HG03520 (cell line): ENCODE data around the gene CAB39.

Experiments used
- ATAC-seq: cut with Tn5 transposase; IDR thresholded peaks from one replicate; pipeline ENCODE4 v1.9.1; 2021; ENCODE audit warnings: mild to moderate bottlenecking, moderate library complexity; ENCODE audit not compliant: unreplicated experiment

Gene CAB39

DNA sequence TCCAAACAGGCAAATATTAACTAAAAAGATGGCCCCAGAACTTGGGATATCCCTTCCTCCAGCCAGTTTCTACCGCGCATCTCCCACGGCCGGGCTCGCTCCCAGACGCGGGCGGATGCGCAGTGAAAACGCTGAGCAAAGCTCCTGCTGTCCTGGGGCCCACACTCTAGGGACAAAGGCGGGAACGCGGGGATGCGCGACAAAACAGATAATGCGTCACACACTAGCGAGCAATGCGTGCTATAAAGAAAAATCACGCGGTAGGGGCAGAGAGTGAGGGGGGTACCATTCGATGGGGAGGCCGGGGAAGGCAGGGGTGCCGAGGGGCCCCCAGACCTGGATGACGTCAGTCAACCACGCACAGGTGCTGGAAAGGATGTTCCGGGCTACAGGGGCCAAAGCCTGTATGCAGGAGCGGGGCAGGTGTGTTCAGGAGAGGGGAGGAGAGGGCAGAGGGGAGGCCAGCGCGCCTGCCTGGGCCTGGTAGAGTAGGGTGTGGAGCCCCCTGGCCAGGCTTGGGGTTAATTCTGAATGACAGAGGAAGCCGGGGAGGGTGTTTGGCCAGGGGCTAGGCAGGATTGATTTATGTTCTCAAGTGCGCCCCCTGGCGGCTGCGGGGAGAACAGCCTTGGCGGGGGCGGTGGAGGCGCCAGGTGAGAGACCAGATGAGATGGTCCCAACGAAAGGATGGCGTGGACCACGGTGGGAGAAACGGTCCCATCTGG lies 137.2 kb downstream of the CAB39 start:
- ATAC-seq, result no peak

DNA sequence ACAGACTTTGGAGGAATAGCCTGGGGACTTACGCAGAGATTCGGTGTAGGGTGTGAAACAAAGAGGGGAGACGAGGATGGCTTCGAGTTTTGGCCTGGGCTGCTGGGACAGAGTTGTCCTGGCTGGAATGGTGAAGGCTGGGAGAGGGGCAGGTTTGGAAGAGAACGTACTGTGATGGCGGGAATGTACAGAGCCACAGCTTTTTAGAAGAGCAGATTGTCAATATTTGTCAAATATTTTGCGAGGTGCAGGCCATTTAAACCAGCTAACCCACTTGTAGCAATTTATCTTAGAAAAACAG lies 137.7 kb downstream of the CAB39 start:
- no peak for ATAC-seq

DNA sequence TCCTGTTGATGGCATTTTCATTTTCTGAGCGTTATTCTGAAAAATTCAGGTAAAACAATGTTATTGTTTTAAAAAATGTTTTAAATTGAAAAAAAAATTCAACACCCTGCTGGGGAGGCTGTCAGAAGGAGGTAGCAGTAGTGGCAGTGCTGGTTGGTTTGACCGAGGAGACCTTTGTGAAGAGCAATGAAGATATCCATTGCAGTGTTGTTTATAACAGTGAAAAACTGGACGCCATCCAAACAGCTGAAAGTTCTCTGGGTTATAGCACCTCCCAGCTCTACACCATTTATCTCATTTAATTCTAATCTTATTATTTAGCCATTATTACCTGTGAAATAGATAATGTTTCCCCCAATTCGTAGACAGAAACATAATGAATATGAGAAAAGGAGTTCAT lies 139.5 kb downstream of the CAB39 start:
- ATAC-seq, result no peak

DNA sequence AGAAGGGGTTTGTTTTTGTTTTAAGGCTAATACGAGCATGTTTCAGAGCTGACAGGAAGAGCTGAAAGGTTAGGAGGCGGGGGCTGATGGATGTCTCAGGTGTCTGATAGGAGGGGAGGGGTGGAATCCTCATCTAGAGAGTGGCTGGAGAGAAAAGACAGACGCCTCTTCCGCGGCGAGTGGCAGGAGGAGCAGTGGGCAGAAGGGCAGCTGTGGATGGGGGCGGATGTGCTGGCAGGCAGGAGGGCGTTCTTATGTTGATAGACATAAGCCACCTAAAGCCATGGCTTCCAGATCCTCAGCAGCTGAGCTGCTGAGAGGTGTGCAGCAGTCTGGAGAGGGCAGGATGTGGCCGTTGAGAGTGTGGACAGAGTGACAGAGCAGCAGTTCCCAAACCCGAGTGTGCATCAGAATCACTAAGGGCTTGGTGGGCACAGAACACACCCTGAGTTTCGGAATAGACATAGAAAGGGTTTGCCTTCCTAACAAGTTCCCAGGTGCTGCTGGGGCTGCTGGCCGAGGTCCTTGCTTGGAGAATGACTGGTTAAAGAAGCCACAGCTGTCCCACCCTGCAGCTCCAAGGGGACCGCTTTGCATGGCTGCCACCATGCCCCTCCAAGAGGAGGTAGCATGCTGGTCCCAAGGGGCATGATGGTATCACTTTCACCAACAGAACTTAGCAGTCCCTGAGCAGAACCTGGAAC lies 149.1 kb downstream of the CAB39 start:
- ATAC-seq, result no peak

DNA sequence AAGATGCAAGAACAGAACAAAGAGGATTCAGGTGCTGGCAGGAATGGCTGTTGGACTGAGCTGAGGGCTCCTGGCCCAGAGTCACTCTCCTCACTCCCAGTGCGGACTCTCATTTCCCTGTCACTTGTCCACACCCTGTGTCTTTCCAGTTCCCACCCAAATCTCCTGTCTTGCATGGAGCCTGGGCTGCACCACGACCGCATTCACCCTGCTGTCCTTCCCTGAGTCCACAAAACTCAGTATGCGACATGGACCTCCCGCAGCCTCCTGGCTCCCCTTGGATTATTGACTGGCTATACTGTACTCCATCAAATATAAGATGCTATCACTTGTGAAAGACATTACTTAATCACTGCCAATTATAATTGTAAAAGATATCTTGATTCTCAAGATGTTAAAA lies 149.7 kb downstream of the CAB39 start:
- no peak for ATAC-seq

DNA sequence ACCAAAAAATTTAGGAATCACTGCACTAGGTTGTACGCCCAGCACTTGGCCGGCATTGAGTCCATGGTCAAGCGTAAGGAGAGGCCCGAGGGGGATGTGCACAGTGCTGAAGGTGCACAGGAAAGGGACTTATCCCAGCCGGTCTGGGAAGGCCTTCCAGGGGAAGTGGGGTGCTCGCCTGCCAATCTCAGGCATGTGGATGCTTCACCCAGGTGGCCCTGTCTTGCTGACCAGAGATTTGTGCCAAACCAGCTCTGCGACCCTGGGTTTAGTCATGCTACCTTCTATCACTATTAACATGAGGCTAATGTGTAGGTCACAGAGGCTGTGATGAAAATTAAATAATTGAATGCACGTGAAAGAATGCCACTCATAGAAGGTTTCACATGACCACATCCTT lies 150.4 kb downstream of the CAB39 start:
- ATAC-seq, result no peak

DNA sequence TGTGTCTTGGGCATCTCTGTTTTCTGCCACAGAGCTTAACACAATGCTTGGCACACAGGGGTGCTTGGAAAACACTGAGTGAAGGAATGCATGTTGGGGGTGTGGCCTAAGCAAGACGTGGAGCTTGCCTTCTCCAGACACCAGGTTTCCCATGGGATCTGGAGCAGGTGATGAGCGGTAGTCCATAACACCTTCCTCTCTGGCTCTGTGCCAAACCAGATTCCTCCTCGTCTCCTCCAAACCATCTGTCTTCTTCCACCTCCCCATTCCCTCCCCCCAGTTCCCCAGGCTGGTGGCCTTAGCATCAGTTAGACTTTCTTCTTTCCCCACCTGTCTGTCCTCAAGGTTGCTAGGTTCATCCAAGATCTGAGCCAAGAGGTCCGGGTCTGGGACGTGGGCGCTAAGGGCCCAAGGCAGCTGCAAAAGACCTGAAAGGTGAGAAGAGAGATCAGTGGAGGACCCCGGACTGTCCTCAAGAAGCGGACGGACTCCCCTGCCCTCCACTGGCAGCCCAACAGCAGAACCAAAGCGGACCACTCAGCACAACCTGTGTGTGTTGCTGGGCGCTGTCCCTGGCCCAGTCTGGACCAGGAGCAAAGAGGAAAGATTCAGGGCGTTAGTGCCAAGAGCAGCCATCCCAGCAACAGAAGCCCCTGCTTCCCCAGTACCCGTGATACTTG lies 150.9 kb downstream of the CAB39 start:
- no peak for ATAC-seq

DNA sequence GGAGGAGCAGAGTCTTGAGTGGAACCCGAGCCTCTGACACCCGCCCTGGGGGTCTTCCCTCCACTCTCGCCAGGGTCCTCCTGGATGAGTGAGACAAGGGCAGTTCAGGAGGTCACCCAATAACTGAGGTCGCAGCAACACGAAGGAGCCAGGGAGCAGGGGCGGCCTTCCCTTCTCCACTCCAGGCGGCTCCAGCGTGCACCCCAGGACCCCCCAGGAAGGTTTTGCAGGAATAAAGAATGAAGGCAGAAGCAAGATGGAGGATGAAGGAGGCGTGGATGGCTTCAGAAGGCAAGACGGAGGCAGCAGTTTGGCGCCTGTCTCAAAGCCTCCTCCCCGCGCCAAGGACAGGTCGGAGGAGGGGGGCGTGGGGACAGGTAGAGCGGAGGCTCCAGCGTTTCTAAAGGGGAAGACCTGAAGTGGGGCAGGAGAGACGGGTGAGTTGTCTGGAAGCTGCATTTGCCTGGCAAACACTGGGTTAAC lies 151.5 kb downstream of the CAB39 start:
- ATAC-seq, result no peak

DNA sequence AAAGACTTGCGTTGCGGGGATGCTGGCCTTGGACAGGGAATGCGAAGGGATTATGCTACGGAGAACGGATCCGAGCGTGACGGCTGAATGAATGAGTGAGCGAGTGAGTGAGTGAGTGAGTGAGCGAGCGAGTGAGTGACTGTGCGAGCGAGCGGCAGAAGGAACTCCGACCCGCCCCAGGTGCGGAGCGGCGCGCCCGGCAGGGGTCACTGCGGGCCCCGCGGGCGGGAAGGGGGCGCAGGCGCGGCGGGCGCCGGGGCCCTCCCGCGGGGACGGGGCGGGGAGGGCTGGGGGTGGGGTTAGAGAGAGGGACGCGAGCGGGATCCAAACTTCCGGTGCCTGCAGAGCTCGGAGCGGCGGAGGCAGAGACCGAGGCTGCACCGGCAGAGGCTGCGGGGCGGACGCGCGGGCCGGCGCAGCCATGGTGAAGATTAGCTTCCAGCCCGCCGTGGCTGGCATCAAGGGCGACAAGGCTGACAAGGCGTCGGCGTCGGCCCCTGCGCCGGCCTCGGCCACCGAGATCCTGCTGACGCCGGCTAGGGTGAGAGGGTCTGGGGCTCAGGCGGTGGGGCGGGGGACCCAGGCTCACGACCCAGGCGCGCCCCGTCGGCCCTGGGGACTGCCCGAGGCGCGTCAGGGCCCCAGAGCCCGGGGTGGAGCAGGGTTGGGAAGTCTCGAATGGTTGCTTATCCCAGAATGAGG lies 152.1 kb downstream of the CAB39 start, which contains the start of gene ITM2C:
TSS of gene ITM2C (plus strand) at position 338 of the 702 bp plus-strand sequence. CDS start at position 422, 84 bp downstream.
- peak; percentile 64 for ATAC-seq

DNA sequence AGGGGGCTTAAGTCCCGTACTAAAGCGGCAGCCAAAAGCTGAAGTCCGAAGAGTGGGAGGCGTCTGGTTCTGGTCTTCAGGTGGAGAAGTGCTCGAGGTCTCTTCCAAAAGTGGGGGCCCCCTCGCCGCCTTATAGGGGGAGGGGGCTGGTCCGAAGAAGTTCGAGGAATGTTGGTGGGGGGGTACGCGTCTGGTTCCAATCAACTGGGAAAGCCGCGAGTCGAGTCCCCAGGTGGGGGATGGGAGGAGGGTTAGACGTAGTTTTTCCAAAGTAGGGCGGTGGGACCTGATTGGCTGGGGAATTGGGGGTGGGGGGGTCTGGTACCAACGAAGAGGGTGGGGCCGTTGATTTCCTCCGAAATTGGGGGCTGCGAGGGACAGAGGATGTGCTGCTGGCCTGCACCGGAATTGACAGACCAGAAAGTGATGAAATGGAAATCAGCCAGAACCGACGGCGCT lies 152.7 kb downstream of the CAB39 start:
- no peak for ATAC-seq

DNA sequence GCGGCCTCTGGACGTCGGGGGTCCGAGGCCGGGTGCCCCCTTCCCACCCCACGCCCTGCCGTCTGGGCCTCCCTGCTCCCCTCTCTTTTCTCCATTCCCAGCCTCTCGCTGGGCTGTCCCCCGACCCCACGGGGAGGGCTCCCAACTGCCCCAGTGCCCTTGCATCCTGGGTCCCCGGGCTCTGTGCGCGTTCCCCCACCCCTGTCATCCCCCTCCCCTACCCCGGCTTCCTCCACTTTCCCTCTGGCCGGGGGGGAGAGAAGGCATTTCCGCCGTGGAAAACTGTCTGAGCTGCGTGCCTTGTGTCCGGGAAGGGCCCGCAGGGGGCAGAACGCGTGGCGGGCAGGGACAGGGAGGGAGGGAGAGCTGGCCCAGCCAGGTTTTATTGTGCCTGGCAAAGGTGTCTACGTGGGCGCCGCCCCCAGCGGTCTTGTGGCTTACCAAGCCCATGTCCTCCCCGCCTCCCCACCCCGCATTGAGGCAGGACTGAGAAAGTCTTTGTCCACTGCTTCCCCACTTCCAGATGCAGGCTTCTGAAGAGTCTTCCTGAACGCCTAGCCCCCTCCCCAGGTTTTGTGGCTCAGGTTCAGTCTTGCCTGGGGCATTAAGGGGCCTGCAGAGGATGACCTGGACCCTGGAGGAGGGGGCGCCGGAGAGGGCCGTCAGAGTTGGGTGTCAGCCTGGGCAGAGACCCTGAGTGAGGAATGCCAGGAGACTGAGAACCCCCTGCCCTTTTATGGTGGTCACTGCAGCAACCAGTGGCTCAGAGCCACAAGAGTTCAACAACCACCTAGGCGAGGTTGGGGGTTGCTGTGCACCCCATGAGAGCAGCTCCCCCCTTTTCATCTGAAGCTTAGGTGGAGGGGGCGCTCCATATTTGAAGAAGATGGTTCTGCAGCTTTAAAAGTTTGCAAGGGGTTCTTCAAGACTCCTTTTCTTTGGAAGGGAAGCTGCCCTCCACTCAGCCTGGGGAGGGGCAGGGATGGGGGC lies 153.4 kb downstream of the CAB39 start:
- ATAC-seq, result no peak

DNA sequence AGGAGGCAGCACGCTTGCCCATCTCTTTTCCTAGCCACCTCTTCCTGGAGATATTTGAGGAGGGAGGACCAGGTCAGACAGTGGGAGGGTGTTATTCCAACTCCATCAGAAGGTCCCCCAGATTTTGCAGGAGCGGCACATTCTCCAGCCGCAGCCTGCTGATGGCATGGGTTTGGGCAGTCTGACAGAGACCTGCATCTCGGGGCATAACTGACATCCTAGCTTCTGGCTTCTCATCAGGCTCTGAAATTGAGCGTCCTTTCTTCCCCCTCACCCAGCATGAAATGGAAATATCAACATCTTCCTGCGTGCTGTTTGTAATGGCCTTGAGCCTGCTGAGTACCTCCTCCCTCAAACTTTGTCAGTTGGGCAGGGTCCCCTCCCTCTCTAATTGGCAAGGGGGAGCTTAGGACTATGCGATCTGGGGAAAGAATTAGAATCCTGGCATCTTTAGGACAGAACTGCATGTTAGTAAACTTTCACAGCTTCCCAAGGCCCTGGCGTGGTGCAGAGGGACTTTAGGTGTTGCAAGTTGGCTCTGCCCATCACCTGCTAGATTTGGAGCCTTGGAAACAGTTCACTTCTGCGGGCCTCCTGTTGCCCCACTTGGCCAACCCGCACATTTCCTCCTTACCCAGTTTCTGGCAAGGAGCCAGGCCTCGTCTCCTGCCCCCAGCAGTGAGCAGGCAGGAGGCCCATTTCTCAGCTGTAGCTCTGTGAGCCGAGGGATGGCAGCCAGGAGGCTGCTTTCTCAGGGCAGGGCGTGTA lies 154.3 kb downstream of the CAB39 start:
- ATAC-seq, result no peak

DNA sequence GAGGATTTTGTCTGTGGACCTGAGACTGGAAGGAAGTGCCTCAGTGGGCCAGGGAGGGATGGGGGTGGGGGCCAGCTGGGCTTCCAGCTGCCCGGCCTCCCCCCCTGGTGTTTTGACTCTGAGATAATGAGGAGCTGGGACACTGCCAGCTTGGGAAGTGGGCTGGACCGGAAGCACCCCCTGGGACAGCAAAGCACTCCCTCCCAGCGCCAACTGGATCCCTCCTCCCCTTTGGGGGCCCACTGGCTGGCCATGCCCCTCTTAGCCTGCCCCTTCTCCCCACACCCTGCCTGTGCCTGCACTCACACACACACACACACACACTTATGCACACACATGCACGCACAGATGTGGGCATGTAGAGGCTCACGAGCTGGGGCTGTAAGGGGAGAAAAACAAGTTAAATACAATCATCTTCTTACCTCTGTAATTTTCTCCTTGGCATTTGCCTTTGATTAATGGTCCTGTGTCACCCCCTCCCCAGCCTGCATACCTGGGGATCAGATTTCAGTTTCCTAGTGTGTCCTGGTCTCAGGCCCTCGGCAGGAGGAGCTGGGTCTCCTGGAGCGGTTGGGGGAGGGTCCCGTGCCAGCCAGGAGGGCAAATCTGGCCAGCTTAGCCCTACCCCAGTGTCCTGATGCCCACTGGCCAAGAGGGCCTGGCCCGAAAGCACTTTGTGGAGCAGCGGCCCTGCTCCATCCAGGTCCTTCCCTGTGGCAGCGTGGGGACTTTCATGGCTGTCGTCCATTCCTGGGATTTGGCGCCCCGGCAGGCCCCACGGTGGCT lies 155.7 kb downstream of the CAB39 start:
- no peak for ATAC-seq

DNA sequence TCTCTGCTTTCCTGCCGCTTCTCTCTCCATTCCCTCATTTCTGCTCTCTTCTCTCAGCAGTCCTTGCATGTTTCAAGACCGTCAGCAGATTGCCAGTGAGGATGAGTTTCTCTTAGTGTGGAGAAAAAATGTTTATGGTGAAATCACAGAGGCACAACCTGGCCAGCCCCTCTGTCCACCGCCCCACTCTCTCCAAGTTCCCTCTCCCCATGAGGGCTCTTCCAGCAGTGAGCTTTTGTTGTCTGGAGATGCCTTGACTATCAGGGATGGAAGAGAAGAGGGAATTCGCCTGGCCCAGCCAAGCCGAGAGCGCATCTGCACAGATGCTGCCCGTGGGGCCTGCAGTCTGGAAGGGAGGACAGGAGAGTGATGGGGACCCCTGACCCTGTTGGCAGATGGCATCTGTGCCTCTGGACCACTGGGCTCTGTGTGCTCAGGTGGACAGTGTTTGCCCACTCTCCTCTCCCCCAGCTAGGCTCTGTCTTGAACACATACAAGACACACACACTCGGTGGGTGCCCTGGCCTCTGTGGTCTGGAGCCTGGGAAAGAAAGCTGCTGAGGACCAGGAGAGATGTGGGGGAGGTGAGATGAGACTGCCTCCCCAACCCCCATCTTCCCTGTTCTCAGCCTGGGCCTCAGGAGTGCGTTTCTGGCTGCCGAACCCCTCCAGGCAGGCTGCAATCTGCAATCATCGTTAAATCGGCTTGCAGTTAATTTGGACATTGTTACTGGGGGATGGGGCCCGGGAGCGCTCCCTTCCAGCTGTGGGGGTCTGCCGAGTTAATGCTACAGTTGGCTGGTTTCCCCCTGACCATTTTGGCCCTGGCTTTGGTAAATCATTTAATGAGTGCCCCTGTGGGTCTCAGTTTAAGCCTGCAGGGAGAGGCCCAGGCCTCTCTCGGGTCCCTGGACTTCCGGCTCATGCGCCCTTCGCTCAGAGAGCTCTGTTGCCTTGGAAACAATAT lies 156.6 kb downstream of the CAB39 start:
- no peak for ATAC-seq

DNA sequence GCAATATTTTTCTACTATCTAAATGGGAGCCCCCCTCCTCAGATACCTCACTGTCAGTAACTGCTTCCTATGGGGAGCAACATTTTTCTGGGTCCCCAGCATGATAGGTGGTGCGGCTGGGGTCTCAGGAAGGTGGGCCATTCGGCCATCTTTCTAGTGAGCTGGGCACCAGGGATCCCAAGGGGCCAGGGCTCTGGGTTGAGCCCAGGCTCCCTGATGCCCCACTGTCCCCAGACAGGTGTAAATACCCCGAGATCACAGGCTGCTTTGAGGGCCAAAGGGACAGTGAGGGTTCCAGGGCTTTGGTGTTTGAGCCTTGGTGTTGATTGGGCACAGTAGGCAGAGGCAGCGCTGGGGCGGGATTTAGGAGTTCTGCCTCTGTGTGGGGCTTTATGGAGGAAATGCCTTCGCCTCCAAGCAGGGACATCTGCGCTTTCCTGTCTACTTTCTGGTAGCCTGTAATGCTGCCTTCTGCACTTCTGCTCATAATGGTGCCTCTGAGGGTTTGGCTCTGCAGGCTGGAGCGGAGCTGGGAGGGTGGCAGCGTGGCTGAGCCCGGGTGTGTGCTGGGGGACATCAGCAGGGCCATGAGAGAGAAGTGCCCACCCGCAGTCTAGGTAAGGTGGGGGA lies 157.4 kb downstream of the CAB39 start:
- ATAC-seq, result no peak
